DND-41 (cell line): ENCODE results near the gene ARHGAP20.

Experiments used
- EZH2 ChIP-seq: IDR thresholded peaks from 3 replicates; pipeline ENCODE4 v1.6.1; 2012; ENCODE audit warnings: borderline replicate concordance, low read depth, mild to moderate bottlenecking, moderate library complexity, low read length, inconsistent platforms; ENCODE audit not compliant: severe bottlenecking
- TF ChIP-seq, protein P1 (sequence below): IDR thresholded peaks from 2 replicates; pipeline ENCODE4 v1.5.1; 2012; ENCODE audit warnings: borderline replicate concordance, low read length, moderate library complexity, mild to moderate bottlenecking; ENCODE audit not compliant: poor library complexity, severe bottlenecking; ENCODE audit errors: extremely low read depth

DNA sequence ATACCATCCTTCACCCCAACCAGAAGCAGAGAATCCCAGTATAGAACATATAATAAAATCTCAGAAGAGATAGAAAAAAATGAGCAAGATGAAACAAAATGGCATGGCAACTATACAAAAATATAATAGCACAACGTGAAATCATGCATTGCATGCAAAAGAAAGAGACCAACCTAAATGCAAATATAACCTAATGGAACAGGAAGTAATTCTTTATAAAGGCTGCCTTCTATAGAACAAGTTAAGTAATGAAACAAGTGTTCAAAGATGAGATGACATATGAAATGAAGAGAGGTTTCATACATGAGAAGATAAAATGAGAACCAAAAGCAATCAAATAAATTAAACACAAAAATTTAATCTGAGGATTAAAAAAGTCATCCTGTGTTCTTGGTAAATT lies 18.5 kb upstream of the ARHGAP20 start:
- TF ChIP-seq, protein P1, sequence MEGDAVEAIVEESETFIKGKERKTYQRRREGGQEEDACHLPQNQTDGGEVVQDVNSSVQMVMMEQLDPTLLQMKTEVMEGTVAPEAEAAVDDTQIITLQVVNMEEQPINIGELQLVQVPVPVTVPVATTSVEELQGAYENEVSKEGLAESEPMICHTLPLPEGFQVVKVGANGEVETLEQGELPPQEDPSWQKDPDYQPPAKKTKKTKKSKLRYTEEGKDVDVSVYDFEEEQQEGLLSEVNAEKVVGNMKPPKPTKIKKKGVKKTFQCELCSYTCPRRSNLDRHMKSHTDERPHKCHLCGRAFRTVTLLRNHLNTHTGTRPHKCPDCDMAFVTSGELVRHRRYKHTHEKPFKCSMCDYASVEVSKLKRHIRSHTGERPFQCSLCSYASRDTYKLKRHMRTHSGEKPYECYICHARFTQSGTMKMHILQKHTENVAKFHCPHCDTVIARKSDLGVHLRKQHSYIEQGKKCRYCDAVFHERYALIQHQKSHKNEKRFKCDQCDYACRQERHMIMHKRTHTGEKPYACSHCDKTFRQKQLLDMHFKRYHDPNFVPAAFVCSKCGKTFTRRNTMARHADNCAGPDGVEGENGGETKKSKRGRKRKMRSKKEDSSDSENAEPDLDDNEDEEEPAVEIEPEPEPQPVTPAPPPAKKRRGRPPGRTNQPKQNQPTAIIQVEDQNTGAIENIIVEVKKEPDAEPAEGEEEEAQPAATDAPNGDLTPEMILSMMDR = no peak
- no peak for TF ChIP-seq EZH2
